Sigmoid colon (tissue), 4 donors: ENCODE results near the gene ENTREP1.

Source experiments
- POLR2A ChIP-seq, 2 donors: fragments of 450-650 bp; IDR thresholded peaks; one replicate each; pipeline ENCODE4 v1.6.1; 2016; ENCODE audit warnings: antibody characterized with exemption in 2 of 2, mild to moderate bottlenecking in 2 of 2, moderate library complexity in 2 of 2
- POLR2AphosphoS5 ChIP-seq, 4 donors: sonication (generic); formaldehyde crosslinking; IDR thresholded peaks; one replicate each; pipeline ENCODE4 v1.6.1; 2017; ENCODE audit warnings: antibody characterized with exemption in 4 of 4
- TF ChIP-seq, protein P1 (sequence below), 4 experiments: fragments of 450-650 bp in 3 of 4; fragments of 200-600 bp in 1 of 4; IDR thresholded peaks; one replicate each; pipeline ENCODE4 v1.5.1; 2016 to 2019; ENCODE audit warnings: antibody characterized with exemption in 4 of 4, mild to moderate bottlenecking in 3 of 4, moderate library complexity in 2 of 4

DNA sequence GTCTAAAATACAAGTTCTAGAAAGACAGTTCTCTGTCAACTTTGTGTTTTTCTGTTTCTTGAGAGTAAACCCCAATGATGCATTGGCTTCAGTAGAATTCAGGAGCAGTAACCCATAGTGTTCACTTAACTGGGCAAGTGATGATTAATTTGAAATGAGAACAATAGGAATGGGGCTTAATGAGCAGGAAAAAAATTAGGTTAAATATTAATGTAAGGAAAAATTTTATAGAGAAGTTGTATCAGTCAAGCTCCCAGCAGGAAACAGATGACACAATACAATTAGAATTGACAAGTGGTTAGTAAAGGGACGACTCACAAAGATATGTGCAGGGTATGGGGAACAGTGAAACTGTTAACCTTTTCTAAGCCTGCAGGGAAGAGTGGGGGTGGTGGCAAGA lies 38.2 kb downstream of the ENTREP1 start:
- TF ChIP-seq POLR2A (IDR thresholded peaks at IDR 0.05): no peak
- TF ChIP-seq, protein P1, sequence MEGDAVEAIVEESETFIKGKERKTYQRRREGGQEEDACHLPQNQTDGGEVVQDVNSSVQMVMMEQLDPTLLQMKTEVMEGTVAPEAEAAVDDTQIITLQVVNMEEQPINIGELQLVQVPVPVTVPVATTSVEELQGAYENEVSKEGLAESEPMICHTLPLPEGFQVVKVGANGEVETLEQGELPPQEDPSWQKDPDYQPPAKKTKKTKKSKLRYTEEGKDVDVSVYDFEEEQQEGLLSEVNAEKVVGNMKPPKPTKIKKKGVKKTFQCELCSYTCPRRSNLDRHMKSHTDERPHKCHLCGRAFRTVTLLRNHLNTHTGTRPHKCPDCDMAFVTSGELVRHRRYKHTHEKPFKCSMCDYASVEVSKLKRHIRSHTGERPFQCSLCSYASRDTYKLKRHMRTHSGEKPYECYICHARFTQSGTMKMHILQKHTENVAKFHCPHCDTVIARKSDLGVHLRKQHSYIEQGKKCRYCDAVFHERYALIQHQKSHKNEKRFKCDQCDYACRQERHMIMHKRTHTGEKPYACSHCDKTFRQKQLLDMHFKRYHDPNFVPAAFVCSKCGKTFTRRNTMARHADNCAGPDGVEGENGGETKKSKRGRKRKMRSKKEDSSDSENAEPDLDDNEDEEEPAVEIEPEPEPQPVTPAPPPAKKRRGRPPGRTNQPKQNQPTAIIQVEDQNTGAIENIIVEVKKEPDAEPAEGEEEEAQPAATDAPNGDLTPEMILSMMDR (IDR thresholded peaks at IDR 0.05): no peak
- no peak for TF ChIP-seq POLR2AphosphoS5 (IDR thresholded peaks at IDR 0.05)
